ENCODE measurements around the gene NECAP2.

The NECAP2 gene

DNA sequence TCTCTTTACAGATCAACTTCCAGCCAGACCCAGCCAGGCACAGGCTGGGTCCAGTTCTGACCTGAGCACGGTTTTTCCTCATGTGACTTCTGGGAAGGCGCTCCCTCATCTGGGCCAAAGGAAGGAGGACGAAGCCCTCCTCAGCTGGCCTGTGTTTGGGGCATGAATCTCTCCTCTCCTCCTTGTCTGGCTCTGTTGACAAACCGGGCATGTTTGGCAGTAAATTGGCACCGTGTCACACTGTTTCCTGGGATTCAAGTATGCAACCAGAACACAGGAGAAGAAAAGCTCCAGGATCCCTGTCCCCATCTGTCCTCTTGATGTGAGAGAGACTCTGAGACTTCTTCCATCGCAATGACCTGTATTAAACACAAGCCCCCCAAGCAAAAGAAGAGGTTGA is 18.3 kb downstream of the NECAP2 start:
- TF ChIP-seq, protein P1, sequence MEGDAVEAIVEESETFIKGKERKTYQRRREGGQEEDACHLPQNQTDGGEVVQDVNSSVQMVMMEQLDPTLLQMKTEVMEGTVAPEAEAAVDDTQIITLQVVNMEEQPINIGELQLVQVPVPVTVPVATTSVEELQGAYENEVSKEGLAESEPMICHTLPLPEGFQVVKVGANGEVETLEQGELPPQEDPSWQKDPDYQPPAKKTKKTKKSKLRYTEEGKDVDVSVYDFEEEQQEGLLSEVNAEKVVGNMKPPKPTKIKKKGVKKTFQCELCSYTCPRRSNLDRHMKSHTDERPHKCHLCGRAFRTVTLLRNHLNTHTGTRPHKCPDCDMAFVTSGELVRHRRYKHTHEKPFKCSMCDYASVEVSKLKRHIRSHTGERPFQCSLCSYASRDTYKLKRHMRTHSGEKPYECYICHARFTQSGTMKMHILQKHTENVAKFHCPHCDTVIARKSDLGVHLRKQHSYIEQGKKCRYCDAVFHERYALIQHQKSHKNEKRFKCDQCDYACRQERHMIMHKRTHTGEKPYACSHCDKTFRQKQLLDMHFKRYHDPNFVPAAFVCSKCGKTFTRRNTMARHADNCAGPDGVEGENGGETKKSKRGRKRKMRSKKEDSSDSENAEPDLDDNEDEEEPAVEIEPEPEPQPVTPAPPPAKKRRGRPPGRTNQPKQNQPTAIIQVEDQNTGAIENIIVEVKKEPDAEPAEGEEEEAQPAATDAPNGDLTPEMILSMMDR (conservative IDR thresholded peaks at IDR 0.05; ENCODE audit: low read length): no peak
- no peak overlapping the region for H3K4me3 ChIP-seq (ENCODE audit: low read length)
- no peak for DNase-seq (ENCODE audit: low read depth)

DNA sequence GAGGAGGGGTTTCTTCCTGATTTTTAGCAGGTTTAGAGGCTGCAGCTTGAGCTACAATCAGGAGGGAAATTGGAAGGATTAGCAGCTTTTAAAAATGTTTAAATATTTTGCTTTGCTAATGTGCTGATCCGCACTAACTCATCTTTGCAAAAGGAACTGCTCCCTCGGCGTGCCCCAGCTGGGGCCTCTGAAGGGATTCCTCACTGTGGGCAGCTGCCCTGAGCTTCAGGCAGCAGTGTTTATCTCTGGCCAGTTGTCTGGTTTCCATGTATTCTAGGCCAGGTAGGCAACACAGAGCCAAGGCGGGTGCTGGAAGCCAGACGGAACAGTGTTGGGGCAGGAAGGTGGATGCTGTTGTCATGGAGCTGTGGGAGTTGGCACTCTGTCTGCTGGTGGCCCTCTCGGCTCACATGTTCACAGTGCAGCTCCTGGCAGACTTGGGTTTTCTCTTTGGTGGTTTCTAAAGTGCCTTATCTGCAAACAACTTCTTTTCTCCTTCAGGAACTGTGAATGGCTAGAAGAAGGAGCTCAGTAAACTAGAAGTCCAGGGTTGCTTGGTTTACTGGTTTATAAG is 18.9 kb downstream of the NECAP2 start:
- no peak for DNase-seq (ENCODE audit: low read depth)
- no peak overlapping the region for H3K4me3 ChIP-seq (ENCODE audit: low read length)
- TF ChIP-seq, protein P1 (conservative IDR thresholded peaks at IDR 0.05; ENCODE audit: low read length): no peak

DNA sequence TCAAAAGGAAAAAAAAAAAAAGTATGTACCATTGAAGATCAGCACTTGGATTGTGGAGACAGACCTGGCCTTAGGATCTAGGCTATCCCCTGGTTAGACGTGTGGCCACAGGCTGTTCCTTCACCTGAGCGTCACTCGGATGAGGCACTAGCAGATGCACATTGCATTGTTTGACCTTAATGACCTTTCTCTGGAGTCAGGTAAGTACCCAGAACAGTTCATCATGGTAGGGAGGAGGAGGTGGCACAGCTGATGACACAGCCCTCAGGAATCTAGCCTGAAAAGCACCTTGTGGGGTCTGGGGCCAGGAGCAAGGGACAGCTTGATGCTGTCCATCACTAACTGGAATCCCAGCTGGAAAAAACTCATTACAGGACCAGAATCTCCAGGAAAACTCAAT is 21.2 kb downstream of the NECAP2 start:
- no peak for DNase-seq (ENCODE audit: low read depth)
- TF ChIP-seq, protein P1 (conservative IDR thresholded peaks at IDR 0.05; ENCODE audit: low read length): no peak

DNA sequence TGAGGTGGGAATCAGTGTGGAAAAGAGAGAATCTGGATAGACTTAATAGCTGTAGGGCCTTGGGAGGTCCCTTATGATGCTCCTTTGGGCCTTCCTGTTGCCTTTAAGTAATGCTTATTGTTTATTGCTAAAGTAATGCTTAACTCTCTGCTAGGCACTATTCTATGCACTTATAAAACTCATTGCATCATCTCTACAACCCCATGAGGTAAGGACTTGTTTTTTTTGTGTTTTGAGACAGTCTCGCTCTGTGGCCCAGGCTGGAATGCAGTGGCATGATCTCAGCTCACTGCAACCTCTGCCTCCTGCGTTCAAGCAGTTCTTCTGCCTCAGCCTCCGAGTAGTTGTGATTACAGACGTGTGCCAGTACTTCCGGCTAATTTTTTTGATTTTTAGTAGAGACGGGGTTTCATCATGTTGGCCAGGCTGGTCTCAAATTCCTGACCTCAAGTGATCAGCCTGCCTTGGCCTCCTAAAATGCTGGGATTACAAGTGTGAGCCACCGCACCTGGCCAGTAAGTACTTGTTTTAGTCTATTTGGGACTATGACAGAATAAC is 22.3 kb downstream of the NECAP2 start:
- H3K4me3 ChIP-seq (ENCODE audit: low read length): no peak overlapping the region
- DNase-seq (ENCODE audit: low read depth): no peak
- TF ChIP-seq, protein P1 (conservative IDR thresholded peaks at IDR 0.05; ENCODE audit: low read length): no peak

More for the DNA sequence above, 21.2 kb downstream of the NECAP2 start:
- H3K4me3 ChIP-seq (ENCODE audit: low read length): no peak overlapping the region

DNA sequence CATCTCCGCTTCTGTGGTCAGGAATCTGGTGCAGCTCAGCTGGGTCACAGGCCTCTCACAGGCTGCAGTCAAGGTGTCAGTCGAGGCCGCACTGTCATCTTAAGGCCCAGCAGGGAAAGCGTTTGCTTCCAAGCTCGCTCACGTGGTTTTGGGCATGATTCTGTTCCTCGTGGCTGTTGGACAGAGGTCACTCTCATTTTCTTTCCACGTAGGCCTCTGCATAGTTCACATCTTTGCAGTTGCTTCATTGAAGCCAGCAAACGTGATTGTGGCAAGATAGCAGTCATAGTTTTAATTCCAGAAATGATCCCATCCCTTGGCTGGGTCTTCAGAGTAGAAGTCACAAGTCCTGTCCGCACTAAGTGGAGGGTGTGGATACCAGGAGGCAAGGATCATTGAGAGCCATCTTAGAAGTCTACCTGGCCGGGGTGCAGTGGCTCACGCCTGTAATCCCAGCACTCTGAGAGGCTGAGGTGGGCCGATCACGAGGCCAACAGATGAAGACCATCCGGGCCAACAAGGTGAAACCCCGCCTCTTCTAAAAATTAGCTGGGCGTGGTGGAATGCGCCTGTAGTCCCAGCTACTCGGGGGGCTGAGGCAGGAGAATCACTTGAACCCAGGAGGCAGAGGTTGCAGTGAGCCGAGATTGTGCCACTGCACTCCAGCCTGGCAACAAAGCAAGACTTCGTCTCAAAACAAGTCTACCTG is 24.5 kb downstream of the NECAP2 start:
- peak; percentile 58 for DNase-seq (ENCODE audit: low read depth)
- H3K4me3 ChIP-seq (ENCODE audit: low read length): no peak overlapping the region
- TF ChIP-seq, protein P1 (conservative IDR thresholded peaks at IDR 0.05; ENCODE audit: low read length): no peak

DNA sequence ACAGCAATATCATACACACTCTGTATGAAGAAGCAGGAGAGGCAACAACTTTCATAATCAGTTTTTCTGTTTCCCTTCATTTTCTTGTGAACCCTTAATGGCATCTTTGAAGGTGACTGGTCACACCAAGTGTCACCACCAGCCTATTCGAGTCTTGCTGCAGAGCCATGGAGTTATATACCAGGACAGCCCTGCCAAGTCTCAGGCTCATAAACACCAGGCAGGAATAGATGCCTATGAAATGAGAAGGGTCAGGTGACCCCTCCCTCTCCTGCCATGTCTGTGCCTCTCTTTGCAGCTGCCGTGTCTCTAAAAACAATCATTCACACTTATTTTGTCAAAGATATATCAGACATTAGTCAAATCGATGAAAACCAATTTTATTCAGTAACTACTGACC is 28.0 kb downstream of the NECAP2 start:
- TF ChIP-seq, protein P1 (conservative IDR thresholded peaks at IDR 0.05; ENCODE audit: low read length): no peak
- no peak for DNase-seq (ENCODE audit: low read depth)
- no peak overlapping the region for H3K4me3 ChIP-seq (ENCODE audit: low read length)

All from AG10803 (cell line).